NB4 (cell line): Measurements from ENCODE around the gene AZU1.
"Not testable (repeated sequence)": the region's sequence is repeated elsewhere in the genome, so short reads cannot be mapped to it uniquely, and the experiment has no call there.

Experiments used
- MYC ChIP-seq: IDR thresholded peaks from 2 replicates; pipeline ENCODE4 v1.6.1; 2011; ENCODE audit warnings: low read depth, low read length
- POLR2A ChIP-seq: IDR thresholded peaks from 2 replicates; pipeline ENCODE4 v1.6.1; 2011; ENCODE audit warnings: mild to moderate bottlenecking; ENCODE audit not compliant: insufficient read length; ENCODE audit errors: extremely low read depth
- TF ChIP-seq, protein P1 (sequence below): IDR thresholded peaks from one replicate; pipeline ENCODE4 v1.5.1; 2012; ENCODE audit warnings: low read depth, low read length

DNA sequence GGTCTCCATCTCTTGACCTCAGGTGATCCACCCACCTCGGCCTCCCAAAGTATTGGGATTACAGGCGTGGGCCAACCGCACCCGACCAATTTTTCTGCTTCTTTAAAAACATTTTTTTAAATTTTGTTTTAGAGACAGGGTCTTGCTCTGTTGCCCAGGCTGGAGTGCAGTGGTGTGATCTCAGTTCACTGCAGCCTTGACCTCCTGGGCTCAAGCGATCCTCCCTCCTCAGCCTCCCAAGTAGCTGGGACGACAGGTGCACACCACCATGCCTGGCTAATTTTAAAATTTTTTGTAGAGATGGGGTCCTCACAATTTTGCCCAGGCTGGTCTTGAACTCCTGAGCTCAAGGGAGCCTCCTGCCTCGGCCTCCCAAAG lies 15.2 kb downstream of the AZU1 start:
- TF ChIP-seq, protein P1, sequence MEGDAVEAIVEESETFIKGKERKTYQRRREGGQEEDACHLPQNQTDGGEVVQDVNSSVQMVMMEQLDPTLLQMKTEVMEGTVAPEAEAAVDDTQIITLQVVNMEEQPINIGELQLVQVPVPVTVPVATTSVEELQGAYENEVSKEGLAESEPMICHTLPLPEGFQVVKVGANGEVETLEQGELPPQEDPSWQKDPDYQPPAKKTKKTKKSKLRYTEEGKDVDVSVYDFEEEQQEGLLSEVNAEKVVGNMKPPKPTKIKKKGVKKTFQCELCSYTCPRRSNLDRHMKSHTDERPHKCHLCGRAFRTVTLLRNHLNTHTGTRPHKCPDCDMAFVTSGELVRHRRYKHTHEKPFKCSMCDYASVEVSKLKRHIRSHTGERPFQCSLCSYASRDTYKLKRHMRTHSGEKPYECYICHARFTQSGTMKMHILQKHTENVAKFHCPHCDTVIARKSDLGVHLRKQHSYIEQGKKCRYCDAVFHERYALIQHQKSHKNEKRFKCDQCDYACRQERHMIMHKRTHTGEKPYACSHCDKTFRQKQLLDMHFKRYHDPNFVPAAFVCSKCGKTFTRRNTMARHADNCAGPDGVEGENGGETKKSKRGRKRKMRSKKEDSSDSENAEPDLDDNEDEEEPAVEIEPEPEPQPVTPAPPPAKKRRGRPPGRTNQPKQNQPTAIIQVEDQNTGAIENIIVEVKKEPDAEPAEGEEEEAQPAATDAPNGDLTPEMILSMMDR, result not testable (repeated sequence)
- TF ChIP-seq POLR2A, MYC: not testable (repeated sequence)
